ENCODE measurements around the gene DEPDC1B.
"Not testable (repeated sequence)": the region's sequence is repeated elsewhere in the genome, so short reads cannot be mapped to it uniquely, and the experiment has no call there.

Gene DEPDC1B

GRCh38 chr5:60699609-60700415 is at the start of gene DEPDC1B:
DEPDC1B (minus strand) TSS chr5:60700166; CDS start chr5:60700093, 73 bp downstream.
- DNase-seq (ENCODE audit: low spot score), result peak; percentile 92

- no peak for DNase-seq (ENCODE audit: low spot score)
These were observed 44.7 kb upstream of the DEPDC1B start for GRCh38 chr5:60744682-60745081.

GRCh38 chr5:60743511-60744314 is 43.7 kb upstream of the DEPDC1B start:
- DNase-seq (ENCODE audit: low spot score), result no peak

GRCh38 chr5:60740322-60740721 is 40.4 kb upstream of the DEPDC1B start:
- no peak for DNase-seq (ENCODE audit: low spot score)

- DNase-seq (ENCODE audit: low spot score), result no peak
These were observed 39.0 kb upstream of the DEPDC1B start for GRCh38 chr5:60738933-60739332.

- DNase-seq (ENCODE audit: low spot score), result no peak
These were observed 38.5 kb upstream of the DEPDC1B start for GRCh38 chr5:60738461-60738860.

- not testable (repeated sequence) for DNase-seq (ENCODE audit: low spot score)
These were observed 30.9 kb upstream of the DEPDC1B start for GRCh38 chr5:60730858-60731257.

GRCh38 chr5:60727033-60727679 is 27.2 kb upstream of the DEPDC1B start:
- no peak for DNase-seq (ENCODE audit: low spot score)

- no peak for DNase-seq (ENCODE audit: low spot score)
These were observed 24.2 kb upstream of the DEPDC1B start for GRCh38 chr5:60724126-60724525.

- DNase-seq (ENCODE audit: low spot score), result no peak
These were observed 22.4 kb upstream of the DEPDC1B start for GRCh38 chr5:60722416-60722815.

GRCh38 chr5:60719329-60719728 is 19.4 kb upstream of the DEPDC1B start:
- DNase-seq (ENCODE audit: low spot score), result no peak

- DNase-seq (ENCODE audit: low spot score), result no peak
These were observed 18.4 kb upstream of the DEPDC1B start for GRCh38 chr5:60718166-60718892.

GRCh38 chr5:60715201-60715928 is 15.4 kb upstream of the DEPDC1B start:
- not testable (repeated sequence) for DNase-seq (ENCODE audit: low spot score)

GRCh38 chr5:60712950-60713349 is 13.0 kb upstream of the DEPDC1B start:
- DNase-seq (ENCODE audit: low spot score), result no peak

GRCh38 chr5:60711892-60712291 is 11.9 kb upstream of the DEPDC1B start:
- DNase-seq (ENCODE audit: low spot score), result not testable (repeated sequence)

GRCh38 chr5:60710362-60710761 is 10.4 kb upstream of the DEPDC1B start:
- DNase-seq (ENCODE audit: low spot score), result peak; percentile 6

- no peak for DNase-seq (ENCODE audit: low spot score)
These were observed 5.2 kb upstream of the DEPDC1B start for GRCh38 chr5:60705144-60705543.

- no peak for DNase-seq (ENCODE audit: low spot score)
These were observed 4.0 kb upstream of the DEPDC1B start for GRCh38 chr5:60703944-60704343.

GRCh38 chr5:60701321-60701968 is 1.5 kb upstream of the DEPDC1B start:
- DNase-seq (ENCODE audit: low spot score), result no peak

GRCh38 chr5:60700416-60700757 is 421 bp upstream of the DEPDC1B start:
- DNase-seq (ENCODE audit: low spot score), result no peak

- no peak for DNase-seq (ENCODE audit: low spot score)
These were observed 718 bp downstream of the DEPDC1B start for GRCh38 chr5:60699288-60699608.
